Gastrocnemius medialis (tissue), 4 donors: ENCODE data around the gene XRN2. TPM values are rescaled to one million over a fixed set of nuclear protein-coding genes. Genes with fewer than 3 reads are reported as not detected.
"Not testable (repeated sequence)": the region's sequence is repeated elsewhere in the genome, so short reads cannot be mapped to it uniquely, and the experiment has no call there.

Experiments used
- ATAC-seq, 2 donors: fragments of 150-250 bp; one replicate each; pipeline ENCODE4 v1.9.1; 2016
- DNase-seq, 2 donors: peaks; one replicate each; pipeline ENCODE4 v3.0.0-alpha.2; 2019
- H3K27ac ChIP-seq, 4 donors: fragments of 200-600 bp; sonication (generic); 1 replicate in 1 of 4; 2 replicates in 3 of 4; pipeline ENCODE4 v1.5.1; 2016 to 2018; ENCODE audit warnings: mild to moderate bottlenecking in 2 of 4, moderate library complexity in 1 of 4
- H3K27me3 ChIP-seq, 3 donors: fragments of 200-600 bp; sonication (generic) in 2 of 3; 1 replicate in 1 of 3; 2 replicates in 2 of 3; pipeline versions ENCODE4 v1.5.1 to v1.6.0; 2016 to 2019; ENCODE audit warnings: mild to moderate bottlenecking in 1 of 3, moderate library complexity in 1 of 3
- H3K36me3 ChIP-seq, 2 donors: fragments of 200-600 bp; sonication (generic) in 1 of 2; one replicate each; pipeline ENCODE4 v1.5.1; 2017 to 2018
- H3K4me1 ChIP-seq, 2 donors: fragments of 200-600 bp; sonication (generic) in 1 of 2; one replicate each; pipeline ENCODE4 v1.5.1; 2016 to 2017; ENCODE audit warnings: mild to moderate bottlenecking in 2 of 2
- H3K4me3 ChIP-seq, 4 donors: fragments of 200-600 bp; sonication (generic) in 3 of 4; 1 replicate in 1 of 4; 2 replicates in 3 of 4; pipeline ENCODE4 v1.5.1; 2016 to 2019; ENCODE audit warnings: mild to moderate bottlenecking in 2 of 4
- H3K9me3 ChIP-seq, 3 donors: fragments of 200-600 bp; sonication (generic) in 2 of 3; 1 replicate in 1 of 3; 2 replicates in 2 of 3; pipeline ENCODE4 v1.5.1; 2016 to 2019
- POLR2A ChIP-seq, 2 donors: fragments of 450-650 bp; IDR thresholded peaks; one replicate each; pipeline ENCODE4 v1.6.1; 2017; ENCODE audit warnings: antibody characterized with exemption in 2 of 2, mild to moderate bottlenecking in 2 of 2, moderate library complexity in 2 of 2
- in situ Hi-C, 4 donors: fragments of 200-750 bp; cut with MboI; loops; one replicate each; pipeline versions ENCODE4 v1.15.0 to v1.8.0; 2017; ENCODE audit warnings: low sequenced_read_pairs in 4 of 4
- intact Hi-C: fragments of 100-400 bp; cut with DNase I; formaldehyde crosslinking; loops from one replicate; pipeline ENCODE4 v1.15.1; 2023; ENCODE audit warnings: low total_unique reads
- total RNA-seq, 4 donors: library from RNA; depleted of rRNA; stranded (reverse); fragments of >200 nt; gene quantifications; one replicate each; pipeline versions ENCODE4 v1.1.0 to v1.2.3, GENCODE V29; 2016
- TF ChIP-seq, protein P1 (sequence below), 5 experiments: fragments of 450-650 bp in 3 of 5; fragments of 200-600 bp in 2 of 5; sonication (generic) in 2 of 5; IDR thresholded peaks in 4 of 5; conservative IDR thresholded peaks in 1 of 5; 1 replicate in 4 of 5; 2 replicates in 1 of 5; pipeline ENCODE4 v1.5.1; 2016 to 2019; ENCODE audit warnings: antibody characterized with exemption in 5 of 5, mild to moderate bottlenecking in 3 of 5, moderate library complexity in 3 of 5

XRN2 gene
- total RNA-seq, 4 donors from 2014 or later: 42.0 to 68.4 (median 52.3) TPM

- Histone ChIP-seq H3K27me3 (no peaks in the 10 kb centered on the region), H3K4me3 (no peak overlapping the region), H3K9me3 (no peaks in the 10 kb centered on the region), H3K36me3 (peaks cover 0 to 73% of the 10 kb centered on the region in 2 donors), H3K4me1 (no peaks in the 10 kb centered on the region), H3K27ac (no peak overlapping the region)
- no peak for ATAC-seq
- in situ Hi-C loops: no loop called here
- TF ChIP-seq, protein P1, sequence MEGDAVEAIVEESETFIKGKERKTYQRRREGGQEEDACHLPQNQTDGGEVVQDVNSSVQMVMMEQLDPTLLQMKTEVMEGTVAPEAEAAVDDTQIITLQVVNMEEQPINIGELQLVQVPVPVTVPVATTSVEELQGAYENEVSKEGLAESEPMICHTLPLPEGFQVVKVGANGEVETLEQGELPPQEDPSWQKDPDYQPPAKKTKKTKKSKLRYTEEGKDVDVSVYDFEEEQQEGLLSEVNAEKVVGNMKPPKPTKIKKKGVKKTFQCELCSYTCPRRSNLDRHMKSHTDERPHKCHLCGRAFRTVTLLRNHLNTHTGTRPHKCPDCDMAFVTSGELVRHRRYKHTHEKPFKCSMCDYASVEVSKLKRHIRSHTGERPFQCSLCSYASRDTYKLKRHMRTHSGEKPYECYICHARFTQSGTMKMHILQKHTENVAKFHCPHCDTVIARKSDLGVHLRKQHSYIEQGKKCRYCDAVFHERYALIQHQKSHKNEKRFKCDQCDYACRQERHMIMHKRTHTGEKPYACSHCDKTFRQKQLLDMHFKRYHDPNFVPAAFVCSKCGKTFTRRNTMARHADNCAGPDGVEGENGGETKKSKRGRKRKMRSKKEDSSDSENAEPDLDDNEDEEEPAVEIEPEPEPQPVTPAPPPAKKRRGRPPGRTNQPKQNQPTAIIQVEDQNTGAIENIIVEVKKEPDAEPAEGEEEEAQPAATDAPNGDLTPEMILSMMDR (IDR thresholded peaks at IDR 0.05 in 4 of 5, conservative IDR thresholded peaks at IDR 0.05 in 1 of 5): no peak
- TF ChIP-seq POLR2A (IDR thresholded peaks at IDR 0.05): no peak
- intact Hi-C loops: no loop called here
- DNase-seq: no peak
These were observed 58.1 kb downstream of the XRN2 start for GRCh38 chr20:21361266-21361665.

DNA sequence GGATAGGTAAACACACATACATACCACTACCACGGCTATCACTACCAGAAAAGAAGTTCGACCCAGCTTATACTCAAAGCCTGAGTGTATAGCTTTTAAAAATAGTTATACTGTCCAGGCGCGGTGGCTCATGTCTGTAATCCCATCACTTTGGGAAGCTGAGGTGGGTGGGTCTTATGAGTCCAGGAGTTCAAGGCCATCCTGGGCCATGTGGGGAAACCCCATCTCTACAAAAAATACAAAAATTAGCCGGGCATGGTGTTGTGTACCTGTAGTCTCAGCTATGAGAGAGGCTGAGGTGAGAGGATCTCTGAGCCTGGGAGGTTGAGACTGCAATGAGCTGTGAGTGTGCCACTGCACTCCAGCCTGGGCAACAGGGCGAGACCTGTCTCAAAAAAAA lies 61.3 kb downstream of the XRN2 start:
- H3K9me3 ChIP-seq: no peaks in the 10 kb centered on the region
- H3K4me3 ChIP-seq: no peak overlapping the region
- H3K4me1 ChIP-seq: no peaks in the 10 kb centered on the region
- no peak overlapping the region for H3K27ac ChIP-seq
- intact Hi-C loops (no loop called here), in situ Hi-C loops (no loop called here)
- peaks cover 0 to 60% of the 10 kb centered on the region in 2 donors for H3K36me3 ChIP-seq
- TF ChIP-seq POLR2A (IDR thresholded peaks at IDR 0.05): no peak
- TF ChIP-seq, protein P1 (IDR thresholded peaks at IDR 0.05 in 4 of 5, conservative IDR thresholded peaks at IDR 0.05 in 1 of 5): no peak
- DNase-seq (no peak), ATAC-seq (no peak)
- no peaks in the 10 kb centered on the region for H3K27me3 ChIP-seq

DNA sequence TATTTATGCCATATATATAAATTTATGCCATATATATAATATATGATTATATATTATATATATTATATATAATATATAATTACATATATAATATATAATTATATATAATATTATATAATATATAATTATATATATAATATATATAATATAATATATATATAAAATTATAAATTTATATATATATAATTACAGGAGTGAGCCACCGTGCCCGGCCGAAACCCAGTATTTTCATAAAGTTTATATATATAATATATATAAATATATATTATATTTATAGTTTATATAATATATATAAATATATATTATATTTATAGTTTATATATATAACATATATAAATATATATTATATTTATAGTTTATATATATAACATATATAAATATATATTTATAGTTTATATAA lies 62.6 kb downstream of the XRN2 start:
- H3K27me3 ChIP-seq: no peaks in the 10 kb centered on the region
- in situ Hi-C loops: no loop called here
- no peak for ATAC-seq
- no peak overlapping the region for H3K4me3 ChIP-seq
- H3K4me1 ChIP-seq: no peaks in the 10 kb centered on the region
- no peak for DNase-seq
- H3K9me3 ChIP-seq: no peaks in the 10 kb centered on the region
- intact Hi-C loops: no loop called here
- no peak for TF ChIP-seq POLR2A (IDR thresholded peaks at IDR 0.05)
- TF ChIP-seq, protein P1 (IDR thresholded peaks at IDR 0.05 in 4 of 5, conservative IDR thresholded peaks at IDR 0.05 in 1 of 5): no peak
- H3K36me3 ChIP-seq: peaks cover 0 to 47% of the 10 kb centered on the region in 2 donors
- H3K27ac ChIP-seq: no peak overlapping the region

DNA sequence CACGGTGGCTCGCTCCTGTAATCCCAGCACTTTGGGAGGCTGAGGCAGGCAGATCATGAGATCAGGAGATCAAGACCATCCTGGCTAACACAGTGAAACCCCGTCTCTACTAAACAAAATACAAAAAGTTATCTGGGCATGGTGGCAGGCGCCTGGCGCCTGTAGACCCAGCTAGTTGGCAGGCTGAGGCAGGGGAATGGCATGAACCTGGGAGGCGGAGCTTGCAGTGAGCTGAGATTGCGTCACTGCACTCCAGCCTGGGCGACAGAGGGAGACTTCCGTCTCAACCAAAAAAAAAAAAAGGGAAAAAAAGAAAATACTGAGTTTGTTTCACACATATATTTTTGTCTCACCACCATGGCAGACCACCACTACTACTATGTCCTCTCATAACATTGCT lies 63.1 kb downstream of the XRN2 start:
- H3K27me3 ChIP-seq, H3K9me3 ChIP-seq, DNase-seq, in situ Hi-C loops, H3K4me3 ChIP-seq, ATAC-seq, H3K4me1 ChIP-seq, intact Hi-C loops, H3K27ac ChIP-seq: not testable (repeated sequence)
- peaks cover 0 to 46% of the 10 kb centered on the region in 2 donors for H3K36me3 ChIP-seq

- Histone ChIP-seq H3K4me3 (no peak overlapping the region), H3K4me1 (peaks cover 0 to 7% of the 10 kb centered on the region in 2 donors), H3K9me3 (no peaks in the 10 kb centered on the region), H3K36me3 (peaks cover 0 to 30% of the 10 kb centered on the region in 2 donors), H3K27ac (no peak overlapping the region), H3K27me3 (no peaks in the 10 kb centered on the region)
- TF ChIP-seq POLR2A (IDR thresholded peaks at IDR 0.05): no peak
- TF ChIP-seq, protein P1 (IDR thresholded peaks at IDR 0.05 in 4 of 5, conservative IDR thresholded peaks at IDR 0.05 in 1 of 5): no peak
- DNase-seq (no peak), ATAC-seq (no peak)
- intact Hi-C loops (no loop called here), in situ Hi-C loops (no loop called here)
These were observed 65.7 kb downstream of the XRN2 start for GRCh38 chr20:21368791-21369190.
